Thoracic aorta (tissue), 2 donors: ENCODE results near the gene FSCN2. TPM values are rescaled to one million over a fixed set of nuclear protein-coding genes. Genes with fewer than 3 reads are reported as not detected.

Experiments
- ATAC-seq: fragments of 150-250 bp; one replicate; pipeline ENCODE4 v1.8.0; 2017; ENCODE audit warnings: low read depth; ENCODE audit not compliant: insufficient number of reproducible peaks, low FRiP score
- DNase-seq: peaks from one replicate; pipeline ENCODE4 v3.0.0-alpha.2; 2020; ENCODE audit warnings: low spot score
- H3K27ac ChIP-seq, 2 donors: fragments of 200-600 bp; sonication (generic); 1 replicate in 1 of 2; 2 replicates in 1 of 2; pipeline ENCODE4 v1.5.1; 2016; ENCODE audit warnings: mild to moderate bottlenecking in 2 of 2, moderate library complexity in 2 of 2
- H3K27me3 ChIP-seq: fragments of 200-600 bp; sonication (generic); replicated peaks from 2 replicates; pipeline ENCODE4 v1.6.0; 2016; ENCODE audit warnings: mild to moderate bottlenecking; ENCODE audit not compliant: insufficient read depth
- H3K36me3 ChIP-seq: fragments of 200-600 bp; sonication (generic); one replicate; pipeline ENCODE4 v1.5.1; 2016
- H3K4me1 ChIP-seq, 2 donors: fragments of 200-600 bp; sonication (generic); 1 replicate in 1 of 2; 2 replicates in 1 of 2; pipeline versions ENCODE4 v1.5.1 to v1.6.0; 2016; ENCODE audit warnings: low read depth in 2 of 2, mild to moderate bottlenecking in 1 of 2; ENCODE audit not compliant: control insufficient read depth in 1 of 2
- H3K4me3 ChIP-seq: fragments of 200-600 bp; sonication (generic); 2 replicates; pipeline ENCODE4 v1.5.1; 2016; ENCODE audit warnings: mild to moderate bottlenecking
- H3K9me3 ChIP-seq: fragments of 200-600 bp; sonication (generic); 2 replicates; pipeline ENCODE4 v1.5.1; 2016
- total RNA-seq, 2 donors: library from RNA; depleted of rRNA; stranded (reverse); fragments of >200 nt; gene quantifications; one replicate each; pipeline versions ENCODE4 v1.1.0 to v1.2.3, GENCODE V29; 2016
- TF ChIP-seq, protein P1 (sequence below): fragments of 200-600 bp; sonication (generic); IDR thresholded peaks from one replicate; pipeline ENCODE4 v1.5.1; 2019; ENCODE audit warnings: antibody characterized with exemption

Gene FSCN2
- total RNA-seq, 2 donors from 2014 or later: 4.2 to 9.2 TPM

- ATAC-seq (no peak), DNase-seq (no peak)
- no peaks in the 10 kb centered on the region for H3K36me3 ChIP-seq
- H3K4me1 ChIP-seq: peaks cover 5 to 14% of the 10 kb centered on the region in 2 donors
- no peak overlapping the region for H3K4me3 ChIP-seq
- no peak overlapping the region for H3K27ac ChIP-seq
- TF ChIP-seq, protein P1, sequence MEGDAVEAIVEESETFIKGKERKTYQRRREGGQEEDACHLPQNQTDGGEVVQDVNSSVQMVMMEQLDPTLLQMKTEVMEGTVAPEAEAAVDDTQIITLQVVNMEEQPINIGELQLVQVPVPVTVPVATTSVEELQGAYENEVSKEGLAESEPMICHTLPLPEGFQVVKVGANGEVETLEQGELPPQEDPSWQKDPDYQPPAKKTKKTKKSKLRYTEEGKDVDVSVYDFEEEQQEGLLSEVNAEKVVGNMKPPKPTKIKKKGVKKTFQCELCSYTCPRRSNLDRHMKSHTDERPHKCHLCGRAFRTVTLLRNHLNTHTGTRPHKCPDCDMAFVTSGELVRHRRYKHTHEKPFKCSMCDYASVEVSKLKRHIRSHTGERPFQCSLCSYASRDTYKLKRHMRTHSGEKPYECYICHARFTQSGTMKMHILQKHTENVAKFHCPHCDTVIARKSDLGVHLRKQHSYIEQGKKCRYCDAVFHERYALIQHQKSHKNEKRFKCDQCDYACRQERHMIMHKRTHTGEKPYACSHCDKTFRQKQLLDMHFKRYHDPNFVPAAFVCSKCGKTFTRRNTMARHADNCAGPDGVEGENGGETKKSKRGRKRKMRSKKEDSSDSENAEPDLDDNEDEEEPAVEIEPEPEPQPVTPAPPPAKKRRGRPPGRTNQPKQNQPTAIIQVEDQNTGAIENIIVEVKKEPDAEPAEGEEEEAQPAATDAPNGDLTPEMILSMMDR: no peak
- no peaks in the 10 kb centered on the region for H3K9me3 ChIP-seq
- no peaks in the 10 kb centered on the region for H3K27me3 ChIP-seq
Observed at GRCh38 chr17:81489012-81489997, 38.9 kb upstream of the FSCN2 start.

DNA sequence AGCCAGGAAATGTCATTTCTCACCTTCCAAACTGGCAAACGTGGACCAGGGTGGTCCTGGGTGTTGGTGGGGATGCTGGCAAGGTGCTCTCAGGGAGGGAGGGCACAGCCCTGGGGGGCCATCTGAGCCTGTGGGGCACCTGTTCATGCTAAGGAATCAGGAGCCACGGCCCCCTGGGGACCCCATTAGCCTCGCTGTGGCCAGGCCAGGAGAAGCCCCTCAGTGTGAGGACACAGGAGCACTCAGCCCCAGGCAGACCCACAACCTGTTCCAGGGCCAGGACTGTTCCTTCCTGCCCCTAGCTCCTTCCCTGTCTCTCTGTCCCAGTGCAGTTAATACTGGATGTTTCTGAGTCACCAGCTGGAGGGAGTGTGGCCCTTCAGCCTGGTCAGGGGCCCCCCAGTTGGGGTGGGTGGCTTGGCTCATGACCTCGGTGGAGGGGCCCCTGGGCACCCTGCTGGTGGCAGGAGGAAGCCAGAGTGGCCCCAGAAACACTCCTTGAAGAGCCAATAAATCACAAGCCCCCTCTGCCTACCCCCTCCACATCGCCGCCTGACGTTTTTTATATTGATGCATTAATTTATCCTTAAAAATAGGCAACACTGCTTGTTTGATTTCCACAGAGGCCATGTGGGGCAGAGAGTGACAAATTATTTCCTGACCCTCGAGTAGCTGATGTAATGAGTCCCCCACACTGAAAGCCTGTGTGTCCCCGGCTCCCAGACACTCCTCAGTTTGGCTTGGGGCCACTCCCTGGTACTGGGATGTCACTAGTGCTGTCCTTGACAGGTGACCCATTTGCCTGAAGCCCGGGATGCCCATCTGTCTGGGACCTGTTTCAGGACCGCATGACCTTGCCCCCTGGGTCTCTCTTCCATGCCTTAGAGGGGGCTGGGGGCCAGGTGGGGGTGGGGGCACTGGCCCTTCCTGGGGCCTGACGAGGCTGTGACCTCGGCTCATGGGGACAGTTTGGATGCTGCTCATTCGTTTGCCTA, 37.9 kb upstream of the FSCN2 start:
- H3K27ac ChIP-seq: no peak overlapping the region
- DNase-seq (no peak), ATAC-seq (no peak)
- peaks cover 5 to 14% of the 10 kb centered on the region in 2 donors for H3K4me1 ChIP-seq
- H3K9me3 ChIP-seq: no peaks in the 10 kb centered on the region
- no peak overlapping the region for H3K4me3 ChIP-seq
- H3K27me3 ChIP-seq: no peaks in the 10 kb centered on the region
- no peaks in the 10 kb centered on the region for H3K36me3 ChIP-seq
- TF ChIP-seq, protein P1: no peak

DNA sequence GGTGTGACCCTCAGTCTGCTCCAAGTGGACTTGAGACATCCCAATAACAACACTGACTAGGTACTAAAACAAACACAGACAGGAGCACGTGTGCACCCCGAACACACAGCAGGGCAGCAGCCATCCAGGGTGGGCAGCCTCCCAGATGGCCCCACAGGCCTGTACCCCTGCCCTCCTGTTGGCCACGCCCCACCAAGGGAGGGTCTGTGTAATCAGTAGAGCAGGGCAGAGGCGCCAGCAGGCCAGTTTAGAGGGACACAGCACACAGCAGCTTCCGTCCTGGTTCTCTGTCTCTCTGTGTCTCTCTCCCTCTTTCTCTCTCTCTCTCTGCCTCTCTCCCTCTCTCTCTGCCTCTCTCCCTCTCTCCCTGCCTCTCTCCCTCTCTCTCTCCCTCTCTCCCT, 37.0 kb upstream of the FSCN2 start:
- H3K9me3 ChIP-seq: no peaks in the 10 kb centered on the region
- no peak overlapping the region for H3K27ac ChIP-seq
- ATAC-seq (no peak), DNase-seq (no peak)
- no peaks in the 10 kb centered on the region for H3K36me3 ChIP-seq
- no peak overlapping the region for H3K4me3 ChIP-seq
- H3K4me1 ChIP-seq: peaks cover 5 to 14% of the 10 kb centered on the region in 2 donors
- TF ChIP-seq, protein P1: no peak
- H3K27me3 ChIP-seq: no peaks in the 10 kb centered on the region

DNA sequence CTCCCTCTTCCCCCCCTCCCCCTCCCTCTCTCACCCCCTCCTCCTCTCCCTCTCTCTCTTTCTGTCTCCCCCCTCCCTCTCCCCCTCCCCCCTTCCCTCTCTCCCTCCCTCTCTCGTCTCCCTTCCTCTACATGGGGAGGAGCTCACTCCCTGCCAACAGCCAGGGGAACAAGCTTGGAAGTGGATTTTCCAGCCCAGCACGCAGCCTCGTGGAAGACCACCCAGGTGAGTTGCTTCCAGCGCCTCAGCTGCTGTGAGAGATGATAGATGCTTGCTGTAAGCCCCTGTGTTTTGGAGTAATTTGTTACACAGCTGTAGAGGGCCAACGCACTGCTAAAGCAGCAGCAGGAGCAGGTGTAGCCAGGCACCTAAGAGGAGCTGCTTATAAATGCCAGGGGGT, 36.4 kb upstream of the FSCN2 start:
- TF ChIP-seq, protein P1: no peak
- H3K4me1 ChIP-seq: peaks cover 5 to 14% of the 10 kb centered on the region in 2 donors
- ATAC-seq (no peak), DNase-seq (no peak)
- H3K9me3 ChIP-seq: no peaks in the 10 kb centered on the region
- H3K27me3 ChIP-seq: no peaks in the 10 kb centered on the region
- H3K4me3 ChIP-seq: no peak overlapping the region
- H3K36me3 ChIP-seq: no peaks in the 10 kb centered on the region
- H3K27ac ChIP-seq: no peak overlapping the region

DNA sequence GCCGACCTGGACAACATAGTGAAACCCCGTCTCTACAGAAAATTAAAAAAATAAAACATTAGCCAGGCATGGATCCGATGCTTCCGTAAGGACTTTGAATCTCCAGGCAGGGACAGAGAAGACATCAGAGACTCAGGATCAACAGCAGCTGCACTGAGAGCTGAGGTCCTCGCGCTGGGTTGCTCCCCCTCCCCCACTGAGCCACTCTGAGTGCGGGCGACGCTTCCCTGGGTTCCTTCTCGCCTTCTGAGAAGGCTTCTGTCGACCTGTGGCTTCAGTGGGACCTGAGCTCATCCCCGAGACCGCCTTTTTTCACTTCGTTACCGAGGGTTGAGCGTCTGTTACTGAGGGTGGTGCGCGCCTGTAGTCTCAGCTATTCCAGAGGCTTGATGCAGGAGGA, 36.0 kb upstream of the FSCN2 start:
- TF ChIP-seq, protein P1: no peak
- no peak for ATAC-seq
- Histone ChIP-seq H3K9me3 (no peaks in the 10 kb centered on the region), H3K27me3 (no peaks in the 10 kb centered on the region), H3K27ac (no peak overlapping the region), H3K4me3 (no peak overlapping the region), H3K4me1 (peaks cover 5 to 12% of the 10 kb centered on the region in 2 donors), H3K36me3 (no peaks in the 10 kb centered on the region)
- no peak for DNase-seq
